Chondrocyte (in vitro differentiated cells): ENCODE results near the gene DNAJC2. TPM values are rescaled to one million over a fixed set of nuclear protein-coding genes. Genes with fewer than 3 reads are reported as not detected.
"Not testable (repeated sequence)": the region's sequence is repeated elsewhere in the genome, so short reads cannot be mapped to it uniquely, and the experiment has no call there.

ENCODE experiments used
- DNase-seq: peaks from one replicate; pipeline ENCODE4 v3.0.0; 2021; ENCODE audit warnings: mixed read lengths, low spot score
- H3K27ac Mint-ChIP-seq: one replicate; pipeline ENCODE4 v1.8.0; 2021; ENCODE audit warnings: mild to moderate bottlenecking, moderate library complexity, mixed read lengths; ENCODE audit not compliant: unreplicated experiment
- H3K27me3 Mint-ChIP-seq: 2 replicates; pipeline ENCODE4 v1.8.0; 2021; ENCODE audit warnings: low read depth, mixed read lengths
- H3K36me3 Mint-ChIP-seq: 2 replicates; pipeline ENCODE4 v1.8.0; 2021; ENCODE audit warnings: low read depth, mixed read lengths
- H3K4me1 Mint-ChIP-seq: 2 replicates; pipeline ENCODE4 v1.8.0; 2021; ENCODE audit warnings: low read depth, mild to moderate bottlenecking, mixed read lengths
- H3K4me3 Mint-ChIP-seq: one replicate; pipeline ENCODE4 v1.8.0; 2021; ENCODE audit warnings: mild to moderate bottlenecking, moderate library complexity, mixed read lengths; ENCODE audit not compliant: unreplicated experiment
- H3K9me3 Mint-ChIP-seq: 2 replicates; pipeline ENCODE4 v1.8.0; 2021; ENCODE audit warnings: low read depth, mixed read lengths
- total RNA-seq: library from RNA; stranded (reverse); gene quantifications from 3 replicates; pipeline ENCODE4 v1.2.1, GENCODE V29; 2021
- TF ChIP-seq, protein P1 (sequence below): fragments of 200-600 bp; sonication (generic); IDR thresholded peaks from 2 replicates; pipeline ENCODE4 v1.5.0; 2021; ENCODE audit warnings: antibody characterized with exemption, mild to moderate bottlenecking, moderate library complexity

DNAJC2 gene
- total RNA-seq, 1 donor from 2014 or later = 18.3 TPM

DNA sequence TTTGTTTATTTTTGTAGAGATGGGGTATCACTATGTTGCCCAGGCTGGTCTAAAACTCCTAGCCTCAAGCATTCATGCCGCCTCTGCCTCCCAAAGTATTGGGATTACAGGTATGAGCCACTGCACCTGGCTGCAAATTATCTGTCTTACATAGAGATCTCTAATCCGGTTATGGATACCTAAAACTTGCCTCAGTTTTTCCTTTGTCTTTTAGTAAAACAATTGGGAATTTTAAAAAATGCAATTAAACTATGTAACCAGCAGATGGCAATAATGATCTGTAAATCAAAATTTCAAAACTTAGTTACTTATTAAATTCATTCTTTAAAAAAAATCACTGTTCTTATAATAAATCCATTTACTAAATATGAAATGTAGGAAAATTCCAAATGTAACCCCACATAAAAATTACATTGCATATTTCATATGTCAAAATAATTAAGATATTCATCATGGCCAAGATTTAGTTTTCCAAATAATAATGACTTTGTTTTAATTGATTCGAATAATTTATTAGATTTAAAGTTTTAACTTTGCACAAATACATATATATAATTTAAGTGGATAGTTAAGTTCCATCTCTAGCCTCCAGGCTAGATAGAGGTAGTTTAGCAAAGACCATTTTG is 61.7 kb downstream of the DNAJC2 start:
- peaks cover 15% of the 10 kb centered on the region for H3K4me1 Mint-ChIP-seq
- not testable (repeated sequence) for H3K9me3 Mint-ChIP-seq, H3K27me3 Mint-ChIP-seq, H3K27ac Mint-ChIP-seq, DNase-seq, H3K36me3 Mint-ChIP-seq, H3K4me3 Mint-ChIP-seq
- TF ChIP-seq, protein P1, sequence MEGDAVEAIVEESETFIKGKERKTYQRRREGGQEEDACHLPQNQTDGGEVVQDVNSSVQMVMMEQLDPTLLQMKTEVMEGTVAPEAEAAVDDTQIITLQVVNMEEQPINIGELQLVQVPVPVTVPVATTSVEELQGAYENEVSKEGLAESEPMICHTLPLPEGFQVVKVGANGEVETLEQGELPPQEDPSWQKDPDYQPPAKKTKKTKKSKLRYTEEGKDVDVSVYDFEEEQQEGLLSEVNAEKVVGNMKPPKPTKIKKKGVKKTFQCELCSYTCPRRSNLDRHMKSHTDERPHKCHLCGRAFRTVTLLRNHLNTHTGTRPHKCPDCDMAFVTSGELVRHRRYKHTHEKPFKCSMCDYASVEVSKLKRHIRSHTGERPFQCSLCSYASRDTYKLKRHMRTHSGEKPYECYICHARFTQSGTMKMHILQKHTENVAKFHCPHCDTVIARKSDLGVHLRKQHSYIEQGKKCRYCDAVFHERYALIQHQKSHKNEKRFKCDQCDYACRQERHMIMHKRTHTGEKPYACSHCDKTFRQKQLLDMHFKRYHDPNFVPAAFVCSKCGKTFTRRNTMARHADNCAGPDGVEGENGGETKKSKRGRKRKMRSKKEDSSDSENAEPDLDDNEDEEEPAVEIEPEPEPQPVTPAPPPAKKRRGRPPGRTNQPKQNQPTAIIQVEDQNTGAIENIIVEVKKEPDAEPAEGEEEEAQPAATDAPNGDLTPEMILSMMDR = peak; percentile 71

GRCh38 chr7:103280803-103281155 is 63.8 kb downstream of the DNAJC2 start:
- H3K4me1 Mint-ChIP-seq = peaks cover 15% of the 10 kb centered on the region
- not testable (repeated sequence) for H3K9me3 Mint-ChIP-seq, H3K36me3 Mint-ChIP-seq, DNase-seq, H3K27ac Mint-ChIP-seq, H3K27me3 Mint-ChIP-seq
- H3K4me3 Mint-ChIP-seq = peak overlapping the region; percentile 93

GRCh38 chr7:103279963-103280802 is 64.4 kb downstream of the DNAJC2 start:
- Mint-ChIP-seq H3K4me3 (peak overlapping the region; percentile 93), H3K4me1 (peaks cover 15% of the 10 kb centered on the region)
- TF ChIP-seq, protein P1 = peak; percentile 20
- not testable (repeated sequence) for H3K27me3 Mint-ChIP-seq, H3K27ac Mint-ChIP-seq, DNase-seq, H3K36me3 Mint-ChIP-seq, H3K9me3 Mint-ChIP-seq

DNA sequence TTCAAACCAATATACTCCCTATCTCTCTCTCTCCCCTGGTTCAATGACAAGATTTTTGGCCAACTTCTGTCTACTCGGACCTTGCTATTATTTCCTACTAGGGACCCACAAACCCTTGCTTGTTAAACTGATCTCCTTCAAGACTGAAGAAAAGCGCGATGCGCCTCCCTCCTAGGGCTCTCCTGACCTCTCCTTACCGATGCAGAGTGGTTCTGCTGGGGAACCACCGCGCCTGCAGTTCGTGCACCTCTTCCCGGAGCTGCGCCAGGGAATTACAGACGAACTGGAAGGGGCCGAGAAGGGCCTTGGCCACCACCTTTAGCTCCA is 65.0 kb downstream of the DNAJC2 start:
- Mint-ChIP-seq H3K4me1 (peaks cover 15% of the 10 kb centered on the region), H3K4me3 (peak overlapping the region; percentile 93)
- not testable (repeated sequence) for DNase-seq, H3K9me3 Mint-ChIP-seq, H3K27ac Mint-ChIP-seq, H3K27me3 Mint-ChIP-seq, H3K36me3 Mint-ChIP-seq

- H3K4me3 Mint-ChIP-seq = not testable (repeated sequence)
These were observed 66.4 kb downstream of the DNAJC2 start for GRCh38 chr7:103278195-103278594.

GRCh38 chr7:103274867-103275266 is 69.7 kb downstream of the DNAJC2 start:
- DNase-seq, H3K4me1 Mint-ChIP-seq, H3K27me3 Mint-ChIP-seq, H3K36me3 Mint-ChIP-seq, H3K27ac Mint-ChIP-seq, H3K9me3 Mint-ChIP-seq, H3K4me3 Mint-ChIP-seq: not testable (repeated sequence)

More at GRCh38 chr7:103278195-103278594, 66.4 kb downstream of the DNAJC2 start:
- DNase-seq, H3K36me3 Mint-ChIP-seq, H3K27me3 Mint-ChIP-seq, H3K27ac Mint-ChIP-seq, H3K9me3 Mint-ChIP-seq: not testable (repeated sequence)
- peaks cover 15% of the 10 kb centered on the region for H3K4me1 Mint-ChIP-seq

GRCh38 chr7:103273374-103273773 is 71.2 kb downstream of the DNAJC2 start:
- not testable (repeated sequence) for H3K9me3 Mint-ChIP-seq, DNase-seq, H3K4me3 Mint-ChIP-seq, H3K27me3 Mint-ChIP-seq, H3K36me3 Mint-ChIP-seq, H3K4me1 Mint-ChIP-seq, H3K27ac Mint-ChIP-seq

DNA sequence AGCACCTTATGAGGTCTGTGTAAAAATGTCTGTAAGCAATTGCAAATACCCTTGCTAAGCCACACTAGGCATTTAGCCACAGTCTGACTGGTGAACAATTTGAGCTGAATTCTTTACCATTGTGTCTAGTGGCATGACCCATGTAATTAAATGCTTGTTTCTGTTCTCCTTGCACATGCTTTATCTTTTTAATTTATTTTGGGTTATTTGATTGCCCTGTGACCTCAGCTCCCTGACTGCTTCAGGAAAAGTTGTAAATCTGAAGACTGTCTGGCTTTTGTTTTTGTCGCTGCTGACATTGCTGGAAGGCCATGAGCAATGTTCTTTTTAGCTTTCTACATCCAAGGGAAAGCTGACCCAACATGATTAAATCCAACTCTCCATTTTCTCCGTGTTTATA is 78.3 kb downstream of the DNAJC2 start:
- H3K27ac Mint-ChIP-seq, H3K9me3 Mint-ChIP-seq, H3K36me3 Mint-ChIP-seq, H3K27me3 Mint-ChIP-seq, DNase-seq, H3K4me3 Mint-ChIP-seq, H3K4me1 Mint-ChIP-seq: not testable (repeated sequence)

DNA sequence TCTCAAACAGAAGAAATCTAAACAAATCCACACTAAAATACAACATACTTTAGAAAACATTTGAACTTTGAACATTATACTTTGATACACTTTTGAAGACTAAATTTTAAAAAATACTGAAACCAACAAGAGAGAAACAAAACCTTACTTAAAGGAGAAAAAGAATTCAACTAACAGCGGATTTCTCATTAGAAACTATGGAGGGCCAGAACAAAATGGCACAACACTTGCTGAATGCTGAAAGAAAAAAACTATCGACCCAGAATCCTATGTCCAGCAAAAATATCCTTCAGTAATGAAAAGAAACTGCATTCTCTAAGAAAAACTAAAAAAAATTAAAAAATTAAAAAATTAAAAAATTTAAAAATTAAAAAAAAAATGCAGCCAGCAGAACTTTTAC is 80.5 kb downstream of the DNAJC2 start:
- not testable (repeated sequence) for H3K4me1 Mint-ChIP-seq, H3K27ac Mint-ChIP-seq, H3K4me3 Mint-ChIP-seq, H3K9me3 Mint-ChIP-seq, H3K36me3 Mint-ChIP-seq, H3K27me3 Mint-ChIP-seq, DNase-seq
